ENCODE results near the gene SMCO2.

Gene SMCO2

DNA sequence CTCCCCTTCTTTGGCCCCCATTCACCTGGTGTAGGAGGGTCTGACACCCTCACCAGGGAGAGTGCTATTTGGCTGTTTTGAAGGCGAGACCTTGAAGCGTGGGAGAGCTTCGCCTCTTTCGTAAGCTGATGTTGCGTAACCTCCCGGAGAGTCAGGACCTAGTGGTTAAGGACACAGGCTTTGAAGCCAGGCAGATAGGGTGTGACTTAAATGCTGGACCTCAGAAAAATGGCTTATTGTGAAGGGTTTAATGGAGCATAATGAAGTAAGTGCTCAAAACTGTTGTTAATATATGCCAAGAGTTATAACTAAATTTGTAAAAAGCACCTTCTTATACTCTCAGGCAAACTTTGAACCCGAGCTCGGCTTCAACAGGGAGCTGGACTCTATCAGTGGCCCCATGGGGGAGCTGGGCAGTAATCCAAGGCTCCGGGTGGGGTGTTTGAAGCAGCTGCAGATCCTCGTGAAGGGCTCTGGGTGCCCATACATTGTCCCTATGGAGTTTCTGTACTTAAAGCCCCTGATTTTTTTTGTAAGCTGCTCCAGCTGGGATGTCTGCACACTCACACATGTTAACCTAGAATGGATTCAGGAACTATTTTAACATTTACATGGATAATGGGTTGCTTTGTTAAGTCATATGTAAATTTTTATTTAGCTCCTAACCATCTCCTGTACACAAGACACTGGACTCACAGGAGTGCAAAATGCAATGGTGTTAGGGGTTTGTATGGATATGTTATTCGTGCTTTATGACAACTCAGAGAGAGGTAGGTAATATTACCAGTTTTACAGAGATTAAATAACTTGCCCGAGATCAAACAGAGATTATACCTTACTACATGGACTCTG, 103.5 kb downstream of the SMCO2 start (continued):
- TF ChIP-seq, protein P1, sequence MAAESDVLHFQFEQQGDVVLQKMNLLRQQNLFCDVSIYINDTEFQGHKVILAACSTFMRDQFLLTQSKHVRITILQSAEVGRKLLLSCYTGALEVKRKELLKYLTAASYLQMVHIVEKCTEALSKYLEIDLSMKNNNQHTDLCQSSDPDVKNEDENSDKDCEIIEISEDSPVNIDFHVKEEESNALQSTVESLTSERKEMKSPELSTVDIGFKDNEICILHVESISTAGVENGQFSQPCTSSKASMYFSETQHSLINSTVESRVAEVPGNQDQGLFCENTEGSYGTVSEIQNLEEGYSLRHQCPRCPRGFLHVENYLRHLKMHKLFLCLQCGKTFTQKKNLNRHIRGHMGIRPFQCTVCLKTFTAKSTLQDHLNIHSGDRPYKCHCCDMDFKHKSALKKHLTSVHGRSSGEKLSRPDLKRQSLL (tag by site-specific recombination; IDR thresholded peaks at IDR 0.05), result no peak
- TF ChIP-seq ZNF239 (tag by site-specific recombination; IDR thresholded peaks at IDR 0.05) (no peak), ZNF600 (tag by site-specific recombination; IDR thresholded peaks at IDR 0.05) (peak; percentile 88), ZNF248 (tag by site-specific recombination; IDR thresholded peaks at IDR 0.05) (no peak), ZNF585B (tag by site-specific recombination; IDR thresholded peaks at IDR 0.05) (no peak), ZNF768 (tag by site-specific recombination; IDR thresholded peaks at IDR 0.05) (no peak), ZSCAN16 (tag by site-specific recombination; IDR thresholded peaks at IDR 0.05) (no peak), ZNF510 (tag by site-specific recombination; IDR thresholded peaks at IDR 0.05; ENCODE audit: insufficient replicate concordance) (no peak), ZNF549 (tag by site-specific recombination; IDR thresholded peaks at IDR 0.05) (no peak), ZNF623 (tag by site-specific recombination; IDR thresholded peaks at IDR 0.05) (no peak), ZNF433 (tag by site-specific recombination; IDR thresholded peaks at IDR 0.05; ENCODE audit: low read depth) (no peak), ZNF610 (tag by site-specific recombination; IDR thresholded peaks at IDR 0.05; ENCODE audit: borderline replicate concordance) (no peak), ZNF132 (tag by site-specific recombination; IDR thresholded peaks at IDR 0.05; ENCODE audit: borderline replicate concordance) (no peak), ZNF777 (tag by site-specific recombination; IDR thresholded peaks at IDR 0.05; ENCODE audit: borderline replicate concordance) (no peak), ZNF544 (tag by site-specific recombination; IDR thresholded peaks at IDR 0.05) (no peak), ZNF121 (tag by site-specific recombination; IDR thresholded peaks at IDR 0.05) (no peak), ZNF473 (tag by site-specific recombination; IDR thresholded peaks at IDR 0.05) (no peak), ZNF133 (tag by site-specific recombination; IDR thresholded peaks at IDR 0.05) (no peak), ZFP3 (tag by site-specific recombination; IDR thresholded peaks at IDR 0.05; ENCODE audit: low read depth) (no peak), SALL2 (tag by site-specific recombination; IDR thresholded peaks at IDR 0.05; ENCODE audit: borderline replicate concordance) (no peak), ZNF350 (tag by site-specific recombination; IDR thresholded peaks at IDR 0.05) (no peak), ZNF624 (tag by site-specific recombination; IDR thresholded peaks at IDR 0.05) (no peak), SP3 (tag by site-specific recombination; IDR thresholded peaks at IDR 0.05) (no peak; the same call in 1 of the 2 replicates)
- TF ChIP-seq, protein P2, sequence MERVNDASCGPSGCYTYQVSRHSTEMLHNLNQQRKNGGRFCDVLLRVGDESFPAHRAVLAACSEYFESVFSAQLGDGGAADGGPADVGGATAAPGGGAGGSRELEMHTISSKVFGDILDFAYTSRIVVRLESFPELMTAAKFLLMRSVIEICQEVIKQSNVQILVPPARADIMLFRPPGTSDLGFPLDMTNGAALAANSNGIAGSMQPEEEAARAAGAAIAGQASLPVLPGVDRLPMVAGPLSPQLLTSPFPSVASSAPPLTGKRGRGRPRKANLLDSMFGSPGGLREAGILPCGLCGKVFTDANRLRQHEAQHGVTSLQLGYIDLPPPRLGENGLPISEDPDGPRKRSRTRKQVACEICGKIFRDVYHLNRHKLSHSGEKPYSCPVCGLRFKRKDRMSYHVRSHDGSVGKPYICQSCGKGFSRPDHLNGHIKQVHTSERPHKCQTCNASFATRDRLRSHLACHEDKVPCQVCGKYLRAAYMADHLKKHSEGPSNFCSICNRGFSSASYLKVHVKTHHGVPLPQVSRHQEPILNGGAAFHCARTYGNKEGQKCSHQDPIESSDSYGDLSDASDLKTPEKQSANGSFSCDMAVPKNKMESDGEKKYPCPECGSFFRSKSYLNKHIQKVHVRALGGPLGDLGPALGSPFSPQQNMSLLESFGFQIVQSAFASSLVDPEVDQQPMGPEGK (tag by site-specific recombination; IDR thresholded peaks at IDR 0.05), result peak; percentile 80
- TF ChIP-seq, protein P3, sequence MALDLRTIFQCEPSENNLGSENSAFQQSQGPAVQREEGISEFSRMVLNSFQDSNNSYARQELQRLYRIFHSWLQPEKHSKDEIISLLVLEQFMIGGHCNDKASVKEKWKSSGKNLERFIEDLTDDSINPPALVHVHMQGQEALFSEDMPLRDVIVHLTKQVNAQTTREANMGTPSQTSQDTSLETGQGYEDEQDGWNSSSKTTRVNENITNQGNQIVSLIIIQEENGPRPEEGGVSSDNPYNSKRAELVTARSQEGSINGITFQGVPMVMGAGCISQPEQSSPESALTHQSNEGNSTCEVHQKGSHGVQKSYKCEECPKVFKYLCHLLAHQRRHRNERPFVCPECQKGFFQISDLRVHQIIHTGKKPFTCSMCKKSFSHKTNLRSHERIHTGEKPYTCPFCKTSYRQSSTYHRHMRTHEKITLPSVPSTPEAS (tag by site-specific recombination; IDR thresholded peaks at IDR 0.05), result no peak
- TF ChIP-seq, protein P4, sequence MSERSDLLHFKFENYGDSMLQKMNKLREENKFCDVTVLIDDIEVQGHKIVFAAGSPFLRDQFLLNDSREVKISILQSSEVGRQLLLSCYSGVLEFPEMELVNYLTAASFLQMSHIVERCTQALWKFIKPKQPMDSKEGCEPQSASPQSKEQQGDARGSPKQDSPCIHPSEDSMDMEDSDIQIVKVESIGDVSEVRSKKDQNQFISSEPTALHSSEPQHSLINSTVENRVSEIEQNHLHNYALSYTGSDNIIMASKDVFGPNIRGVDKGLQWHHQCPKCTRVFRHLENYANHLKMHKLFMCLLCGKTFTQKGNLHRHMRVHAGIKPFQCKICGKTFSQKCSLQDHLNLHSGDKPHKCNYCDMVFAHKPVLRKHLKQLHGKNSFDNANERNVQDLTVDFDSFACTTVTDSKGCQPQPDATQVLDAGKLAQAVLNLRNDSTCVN (tag by site-specific recombination; optimal IDR thresholded peaks at IDR 0.05), result no peak
- TF ChIP-seq, protein P5, sequence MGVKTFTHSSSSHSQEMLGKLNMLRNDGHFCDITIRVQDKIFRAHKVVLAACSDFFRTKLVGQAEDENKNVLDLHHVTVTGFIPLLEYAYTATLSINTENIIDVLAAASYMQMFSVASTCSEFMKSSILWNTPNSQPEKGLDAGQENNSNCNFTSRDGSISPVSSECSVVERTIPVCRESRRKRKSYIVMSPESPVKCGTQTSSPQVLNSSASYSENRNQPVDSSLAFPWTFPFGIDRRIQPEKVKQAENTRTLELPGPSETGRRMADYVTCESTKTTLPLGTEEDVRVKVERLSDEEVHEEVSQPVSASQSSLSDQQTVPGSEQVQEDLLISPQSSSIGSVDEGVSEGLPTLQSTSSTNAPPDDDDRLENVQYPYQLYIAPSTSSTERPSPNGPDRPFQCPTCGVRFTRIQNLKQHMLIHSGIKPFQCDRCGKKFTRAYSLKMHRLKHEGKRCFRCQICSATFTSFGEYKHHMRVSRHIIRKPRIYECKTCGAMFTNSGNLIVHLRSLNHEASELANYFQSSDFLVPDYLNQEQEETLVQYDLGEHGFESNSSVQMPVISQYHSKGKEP (tag by site-specific recombination; IDR thresholded peaks at IDR 0.05), result 0 out of 2 replicates have a peak, but pooled peaks have one; percentile 11
- TF ChIP-seq, protein P6, sequence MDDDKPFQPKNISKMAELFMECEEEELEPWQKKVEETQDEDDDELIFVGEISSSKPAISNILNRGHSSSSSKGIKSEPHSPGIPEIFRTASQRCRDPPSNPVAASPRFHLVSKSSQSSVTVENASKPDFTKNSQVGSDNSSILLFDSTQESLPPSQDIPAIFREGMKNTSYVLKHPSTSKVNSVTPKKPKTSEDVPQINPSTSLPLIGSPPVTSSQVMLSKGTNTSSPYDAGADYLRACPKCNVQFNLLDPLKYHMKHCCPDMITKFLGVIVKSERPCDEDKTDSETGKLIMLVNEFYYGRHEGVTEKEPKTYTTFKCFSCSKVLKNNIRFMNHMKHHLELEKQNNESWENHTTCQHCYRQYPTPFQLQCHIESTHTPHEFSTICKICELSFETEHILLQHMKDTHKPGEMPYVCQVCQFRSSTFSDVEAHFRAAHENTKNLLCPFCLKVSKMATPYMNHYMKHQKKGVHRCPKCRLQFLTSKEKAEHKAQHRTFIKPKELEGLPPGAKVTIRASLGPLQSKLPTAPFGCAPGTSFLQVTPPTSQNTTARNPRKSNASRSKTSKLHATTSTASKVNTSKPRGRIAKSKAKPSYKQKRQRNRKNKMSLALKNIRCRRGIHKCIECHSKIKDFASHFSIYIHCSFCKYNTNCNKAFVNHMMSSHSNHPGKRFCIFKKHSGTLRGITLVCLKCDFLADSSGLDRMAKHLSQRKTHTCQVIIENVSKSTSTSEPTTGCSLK (tag by site-specific recombination; IDR thresholded peaks at IDR 0.05), result no peak
- TF ChIP-seq, protein P7, sequence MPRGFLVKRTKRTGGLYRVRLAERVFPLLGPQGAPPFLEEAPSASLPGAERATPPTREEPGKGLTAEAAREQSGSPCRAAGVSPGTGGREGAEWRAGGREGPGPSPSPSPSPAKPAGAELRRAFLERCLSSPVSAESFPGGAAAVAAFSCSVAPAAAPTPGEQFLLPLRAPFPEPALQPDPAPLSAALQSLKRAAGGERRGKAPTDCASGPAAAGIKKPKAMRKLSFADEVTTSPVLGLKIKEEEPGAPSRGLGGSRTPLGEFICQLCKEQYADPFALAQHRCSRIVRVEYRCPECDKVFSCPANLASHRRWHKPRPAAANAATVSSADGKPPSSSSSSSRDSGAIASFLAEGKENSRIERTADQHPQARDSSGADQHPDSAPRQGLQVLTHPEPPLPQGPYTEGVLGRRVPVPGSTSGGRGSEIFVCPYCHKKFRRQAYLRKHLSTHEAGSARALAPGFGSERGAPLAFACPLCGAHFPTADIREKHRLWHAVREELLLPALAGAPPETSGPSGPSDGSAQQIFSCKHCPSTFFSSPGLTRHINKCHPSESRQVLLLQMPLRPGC (tag by site-specific recombination; IDR thresholded peaks at IDR 0.05), result no peak

Measured in HEK293 (cell line).